GM12891 (cell line): Measurements from ENCODE around the gene SLC50A1.

Experiments used
- DNase-seq: peaks from one replicate; pipeline ENCODE4 v3.0.0; 2011; ENCODE audit warnings: low spot score; ENCODE audit not compliant: insufficient read length
- FAIRE-seq: peaks from 2 replicates; lab custom pipeline; 2011; peaks lifted over from hg19 to GRCh38; lab: Jason Lieb, UNC
- PAX5 ChIP-seq: IDR thresholded peaks from 2 replicates; pipeline ENCODE4 v1.6.1; 2011; ENCODE audit warnings: low read length, moderate library complexity, mild to moderate bottlenecking; ENCODE audit not compliant: insufficient read depth, severe bottlenecking
- POLR2A ChIP-seq: IDR thresholded peaks from 2 replicates; pipeline ENCODE4 v1.6.1; 2011; ENCODE audit warnings: low read depth, low read length, control low read depth
- POLR2AphosphoS5 ChIP-seq: IDR thresholded peaks from 2 replicates; pipeline ENCODE4 v1.6.1; 2011; ENCODE audit warnings: low read depth, low read length, control low read depth
- POU2F2 ChIP-seq: IDR thresholded peaks from 2 replicates; pipeline ENCODE4 v1.6.1; 2011; ENCODE audit warnings: low read depth, mild to moderate bottlenecking, control low read depth, low read length, moderate library complexity
- SPI1 ChIP-seq: IDR thresholded peaks from 2 replicates; pipeline ENCODE4 v1.6.1; 2011; ENCODE audit warnings: low read depth, low read length, control low read depth
- TAF1 ChIP-seq: IDR thresholded peaks from 2 replicates; pipeline ENCODE4 v1.6.1; 2011; ENCODE audit warnings: low read depth, low read length, control low read depth

Gene SLC50A1

DNA sequence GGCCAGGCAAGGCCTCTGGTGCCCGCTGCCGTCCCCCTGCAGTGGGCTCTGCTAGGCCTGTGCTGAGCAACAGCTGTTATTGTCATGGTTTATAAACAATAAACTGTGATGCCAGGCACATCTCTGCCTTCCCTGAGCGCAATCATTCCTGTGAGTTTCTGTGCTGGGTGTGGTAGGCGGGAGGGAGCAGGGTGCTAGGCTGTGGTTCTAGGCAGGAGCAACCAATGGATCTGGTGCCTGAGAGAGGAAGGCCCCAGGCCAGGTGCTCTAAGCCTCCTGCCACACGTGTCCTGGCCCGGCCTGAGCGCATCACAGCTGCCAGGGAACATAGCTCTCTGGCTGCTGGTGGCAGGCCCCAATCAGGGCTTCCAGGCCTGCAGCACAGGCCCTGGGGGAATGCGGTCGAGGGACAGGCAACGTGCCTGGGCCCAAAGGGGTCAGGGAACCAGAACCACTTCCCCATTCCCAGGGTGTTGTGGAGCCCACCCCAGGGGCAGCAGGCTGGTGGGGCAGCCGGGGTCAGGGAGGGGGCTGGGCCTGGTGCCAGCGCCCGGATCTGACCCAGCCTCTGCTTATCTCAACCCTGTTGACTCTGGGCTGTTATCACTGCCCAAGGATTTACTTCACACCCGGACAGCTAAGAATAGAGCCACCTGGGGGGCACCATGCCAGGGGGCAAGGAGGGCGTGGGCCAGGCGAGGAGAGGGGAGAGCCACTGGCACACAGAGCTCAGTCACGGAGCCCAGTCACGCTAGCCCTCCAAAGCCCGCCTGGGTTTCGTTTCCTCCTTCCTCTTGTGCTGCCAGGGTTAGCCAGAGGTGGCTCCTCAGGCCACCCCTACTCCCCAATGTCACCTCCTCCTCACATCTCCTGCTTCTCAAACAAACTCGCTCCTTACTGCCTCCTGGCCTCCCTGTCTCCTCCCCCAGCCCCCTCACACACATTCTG is 49.5 kb downstream of the SLC50A1 start:
- FAIRE-seq (peak; percentile 96), DNase-seq (peak; percentile 88)
- no peak for TF ChIP-seq POLR2A
- peak; percentile 82 for TF ChIP-seq SPI1
- TF ChIP-seq PAX5: no peak
- TF ChIP-seq POLR2AphosphoS5: no peak
- TF ChIP-seq POU2F2: no peak

DNA sequence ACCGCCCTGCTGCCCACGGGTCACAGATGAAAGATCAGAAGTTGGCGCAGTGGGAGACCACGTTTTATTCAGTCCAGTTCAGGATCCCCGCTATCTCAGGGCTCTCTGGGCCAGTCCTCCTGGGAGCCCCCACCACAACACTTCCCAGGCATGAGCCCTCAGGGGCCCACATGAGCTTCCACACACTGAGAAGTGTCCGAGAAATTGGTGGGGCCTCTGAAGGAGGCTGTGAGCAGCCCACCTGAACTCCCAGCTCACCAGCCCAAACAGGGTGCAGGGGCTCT is 50.1 kb downstream of the SLC50A1 start:
- TF ChIP-seq TAF1 (no peak), POLR2A (no peak), SPI1 (no peak), PAX5 (no peak), POU2F2 (no peak), POLR2AphosphoS5 (no peak)
- no peak for DNase-seq
- FAIRE-seq: no peak

DNA sequence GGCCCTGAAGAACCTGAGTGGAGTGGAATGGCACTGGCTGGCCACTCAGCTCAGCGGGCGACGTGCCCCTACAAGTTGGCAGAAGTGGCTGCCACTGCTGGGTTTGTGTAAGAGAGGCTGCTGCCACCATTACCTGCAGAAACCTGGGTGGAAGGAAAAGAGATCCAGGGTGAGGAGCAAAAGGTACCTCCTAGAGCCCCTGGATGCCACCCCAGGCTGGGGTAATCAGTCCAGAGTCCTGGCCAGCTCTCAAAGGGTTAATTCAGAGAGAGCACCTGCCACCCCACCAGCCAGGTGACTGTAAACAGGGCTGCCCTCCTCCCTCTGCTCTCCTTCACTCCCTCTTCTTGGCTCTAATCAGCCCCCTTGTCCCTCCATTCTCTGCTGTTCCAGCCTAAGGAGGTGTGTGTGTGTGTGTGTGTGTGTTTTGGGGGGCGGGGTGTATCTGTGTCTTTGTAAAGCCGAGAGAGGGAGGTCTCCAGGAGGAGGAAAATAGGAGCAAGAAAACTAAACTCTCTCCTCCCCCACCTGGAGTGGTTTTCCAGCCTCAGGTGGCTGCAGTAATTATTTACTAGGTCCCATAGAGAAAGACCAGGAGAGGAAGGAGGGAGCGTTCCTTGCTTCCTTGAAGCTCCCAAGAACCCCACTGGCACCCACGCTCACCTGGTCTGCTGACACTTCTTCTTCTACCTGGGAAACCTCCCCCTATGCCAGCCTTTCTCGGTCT is 50.6 kb downstream of the SLC50A1 start:
- DNase-seq (no peak), FAIRE-seq (no peak)
- TF ChIP-seq POLR2AphosphoS5 (no peak), TAF1 (no peak), SPI1 (no peak), POU2F2 (no peak), PAX5 (no peak), POLR2A (no peak)

DNA sequence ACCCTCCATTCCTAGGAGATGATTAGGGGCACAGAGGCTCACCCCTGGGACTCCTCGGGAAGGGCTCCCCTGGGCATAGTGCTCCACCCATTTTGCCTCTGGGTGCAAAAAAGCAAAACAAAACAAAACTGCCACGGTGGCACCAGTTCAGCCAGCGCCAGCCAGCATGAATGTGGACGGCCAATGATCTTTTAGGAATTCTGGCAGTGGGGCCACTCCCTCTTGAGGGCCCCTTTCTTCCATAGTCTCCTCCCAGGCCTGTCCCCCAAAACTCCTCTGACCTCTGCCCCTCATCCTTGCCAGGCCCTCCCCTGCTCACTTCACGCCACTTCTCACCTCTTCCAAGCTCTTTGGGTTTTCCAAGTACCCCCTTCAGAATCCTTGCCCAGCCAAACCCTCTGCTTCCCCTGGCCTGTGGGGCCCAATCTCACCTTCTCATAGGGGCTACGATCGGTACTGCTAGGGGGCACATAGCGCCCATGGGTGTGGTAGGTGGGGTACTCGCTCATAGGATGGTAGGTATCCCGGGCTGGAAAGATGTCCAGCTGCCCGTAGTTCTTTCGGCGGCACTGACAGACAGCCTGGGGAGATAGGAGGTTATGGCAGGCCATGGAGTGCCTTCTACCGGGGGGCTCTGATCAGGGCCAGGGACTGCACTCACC is 51.3 kb downstream of the SLC50A1 start:
- FAIRE-seq (no peak), DNase-seq (no peak)
- TF ChIP-seq PAX5 (no peak), POU2F2 (no peak), POLR2AphosphoS5 (no peak), SPI1 (no peak), TAF1 (no peak), POLR2A (no peak)

DNA sequence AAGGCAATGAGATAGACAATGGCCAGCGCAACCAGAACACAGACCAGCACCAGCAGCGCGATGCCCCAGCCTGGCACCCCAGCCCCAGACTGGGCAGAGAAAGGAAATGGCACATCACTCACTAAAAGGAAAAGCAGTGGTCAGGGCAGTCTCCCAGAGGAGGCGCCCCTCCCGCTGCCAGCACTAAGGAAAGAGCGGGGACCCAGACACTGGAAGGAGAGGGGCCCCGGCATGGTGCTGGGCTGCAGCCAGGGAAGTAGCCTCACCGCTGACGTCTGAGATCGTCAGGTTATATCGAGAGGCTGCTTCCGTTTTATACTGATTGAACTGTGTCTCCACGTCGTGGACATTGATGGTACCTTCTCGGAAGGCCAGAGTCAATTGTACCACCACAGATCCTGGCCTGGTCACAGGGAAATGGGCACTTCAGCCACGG is 51.8 kb downstream of the SLC50A1 start:
- TF ChIP-seq TAF1: no peak
- TF ChIP-seq SPI1: no peak
- no peak for TF ChIP-seq POLR2A
- TF ChIP-seq POU2F2: no peak
- TF ChIP-seq POLR2AphosphoS5: no peak
- no peak for TF ChIP-seq PAX5
- no peak for FAIRE-seq
- no peak for DNase-seq

DNA sequence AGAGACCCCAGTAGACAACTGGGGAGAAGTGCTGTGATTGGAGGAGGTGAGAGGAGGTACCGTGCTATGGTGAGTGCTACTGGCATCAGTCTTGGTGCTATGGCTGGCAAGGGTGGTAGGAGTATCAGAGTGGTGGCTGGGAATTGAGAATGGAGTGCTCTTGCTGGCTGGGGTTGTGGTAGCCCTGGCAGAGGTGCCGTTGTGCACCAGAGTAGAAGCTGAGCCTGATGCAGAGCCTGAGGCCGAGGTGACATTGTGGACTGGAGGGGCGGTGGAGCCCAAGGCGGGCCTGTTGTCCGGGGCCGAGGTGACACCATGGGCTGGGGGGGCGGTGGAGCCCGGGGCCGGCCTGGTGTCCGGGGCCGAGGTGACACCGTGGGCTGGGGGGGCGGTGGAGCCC is 52.6 kb downstream of the SLC50A1 start:
- DNase-seq (no peak), FAIRE-seq (no peak)
- TF ChIP-seq TAF1 (no peak), PAX5 (no peak), POLR2A (no peak), SPI1 (no peak)
